SW 1271 (cell line): ENCODE measurements around the gene MKS1.

Experiments
- DNase-seq, 2 experiments: peaks; one replicate each; lab custom pipeline; 2025; lab: John Stamatoyannopoulos, UW

Gene MKS1

DNA sequence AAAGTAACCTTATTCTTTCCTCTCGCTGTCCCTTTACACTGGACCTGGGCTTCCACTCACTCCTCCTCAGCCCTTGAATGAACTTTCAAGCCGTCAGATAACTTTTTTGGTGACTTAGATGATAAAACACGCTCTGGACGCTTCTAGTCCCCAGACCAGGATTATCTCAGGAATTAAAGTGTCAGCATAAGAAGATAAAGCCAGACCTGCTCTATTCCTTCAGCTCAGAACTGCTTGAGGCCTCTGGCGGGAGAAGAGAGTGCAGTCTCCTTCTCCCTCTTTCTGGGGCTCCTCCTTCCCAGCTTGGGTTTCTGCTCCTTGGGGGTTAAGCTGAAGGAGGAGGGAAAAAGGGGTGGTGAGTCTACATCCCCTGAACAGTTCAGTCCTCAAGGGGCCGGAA lies 25.9 kb upstream of the MKS1 start:
- no peak for DNase-seq

DNA sequence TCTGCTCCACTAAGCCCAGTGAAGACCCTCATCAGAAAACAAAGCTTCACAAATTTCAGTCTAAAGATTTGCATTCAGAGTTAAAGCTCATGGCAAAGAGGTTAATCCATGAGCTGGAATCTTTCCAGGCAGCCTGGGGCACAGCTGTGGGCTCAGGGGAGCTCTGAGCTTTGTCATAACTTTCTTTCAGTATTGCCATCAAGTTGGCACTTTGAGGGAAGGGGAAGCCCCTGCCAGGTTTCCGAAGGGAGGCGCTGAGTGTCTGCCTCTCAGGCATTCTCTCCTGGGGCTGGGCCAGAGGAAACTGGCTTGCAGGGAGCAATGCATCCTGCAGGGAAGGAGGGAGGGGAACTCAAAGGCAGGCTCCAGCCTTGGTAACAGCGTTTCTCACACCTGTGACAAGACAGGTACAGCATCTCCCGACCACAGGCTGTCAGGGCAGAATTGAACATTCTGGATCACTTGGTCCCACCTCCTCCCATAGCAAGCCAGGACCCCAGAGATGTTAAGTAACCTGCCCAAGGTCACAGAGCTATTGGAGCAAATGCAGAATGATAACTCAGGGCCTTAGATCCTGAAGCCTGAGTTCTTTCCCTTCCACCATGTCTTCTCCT lies 23.2 kb upstream of the MKS1 start:
- no peak for DNase-seq

DNA sequence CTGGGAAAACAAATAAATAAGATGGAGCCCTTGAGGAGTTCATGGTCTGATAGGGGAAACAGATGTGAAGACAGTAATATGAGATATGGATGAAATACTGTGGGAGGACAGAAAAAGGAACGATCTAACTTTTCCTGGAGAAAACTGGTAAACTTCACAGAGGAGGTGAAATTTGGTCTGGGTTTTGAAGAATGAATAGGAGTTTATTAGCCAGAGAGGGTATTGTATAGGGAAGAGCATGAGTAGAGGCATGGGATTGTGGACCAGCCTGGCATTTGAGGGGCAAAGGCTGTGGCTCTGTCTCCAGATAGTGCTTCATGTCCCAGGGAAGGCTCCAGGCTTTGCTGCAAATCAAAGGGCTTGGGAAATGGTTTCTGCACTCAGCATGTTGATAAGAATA lies 20.9 kb upstream of the MKS1 start:
- no peak for DNase-seq

DNA sequence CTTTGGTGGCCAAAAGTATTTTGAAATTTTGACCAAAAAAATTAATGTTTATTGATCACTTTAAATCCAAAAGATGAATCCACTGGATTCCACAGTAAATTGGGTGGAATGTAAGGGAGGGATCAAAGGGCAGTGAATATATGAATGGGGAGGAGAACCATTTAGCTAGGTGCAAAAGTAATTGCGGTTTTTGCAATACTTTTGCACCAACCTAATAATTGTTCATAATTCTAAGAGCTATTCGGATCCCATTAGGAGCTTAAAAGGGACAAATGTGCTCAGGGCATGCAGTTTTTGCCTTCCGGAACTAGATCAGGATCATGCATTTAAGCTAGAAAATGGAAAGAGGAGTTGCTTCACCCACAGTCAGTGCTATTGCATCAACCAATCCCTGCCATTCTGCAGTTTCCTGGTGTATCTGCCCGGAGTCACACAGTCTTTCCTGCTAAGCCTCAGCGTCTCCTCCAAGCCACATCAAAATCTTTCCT lies 19.1 kb upstream of the MKS1 start, which contains the start of gene LPO:
Gene LPO (plus strand): TSS at position 438 of the 488 bp plus-strand sequence. CDS start 4,396 bp downstream, outside the sequence.
- no peak for DNase-seq

DNA sequence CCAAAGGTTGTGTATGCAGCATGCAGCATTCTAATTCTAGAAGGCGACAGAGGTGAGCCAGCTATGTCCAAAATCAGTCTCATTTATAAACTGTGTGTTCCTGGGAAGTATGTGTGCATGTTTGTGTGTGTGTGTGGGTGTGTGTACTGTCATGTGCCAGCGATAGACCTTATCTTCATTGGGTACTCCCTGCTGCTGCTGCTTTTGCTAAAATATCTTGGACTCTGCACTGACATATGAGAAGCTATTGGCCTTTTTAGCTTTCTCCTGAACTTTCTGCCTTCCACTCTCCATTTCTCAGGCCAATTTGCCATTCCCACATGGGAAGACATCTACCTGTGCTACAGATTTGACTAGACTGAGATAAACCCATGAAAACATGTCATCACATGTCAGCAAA lies 17.3 kb upstream of the MKS1 start:
- DNase-seq = no peak

DNA sequence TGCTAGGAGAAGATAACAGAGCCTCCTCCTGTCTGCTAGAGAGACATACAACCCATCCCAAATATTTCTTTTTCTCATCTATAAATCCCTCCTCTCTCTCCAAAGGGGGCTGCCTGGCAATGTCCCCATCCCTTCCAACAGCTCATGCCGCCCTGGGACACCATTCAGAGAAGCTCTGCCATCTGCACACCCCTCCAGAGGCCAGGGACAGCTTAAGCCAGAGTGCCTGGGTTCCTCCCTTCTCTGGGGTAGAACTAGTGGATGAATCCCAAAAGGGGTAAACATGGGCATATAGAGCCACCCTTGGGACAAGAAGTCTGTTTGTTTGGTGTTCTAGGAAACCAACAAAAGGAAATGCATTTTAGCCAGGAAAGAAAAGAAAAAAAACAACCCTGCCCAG lies 16.8 kb upstream of the MKS1 start:
- no peak for DNase-seq

DNA sequence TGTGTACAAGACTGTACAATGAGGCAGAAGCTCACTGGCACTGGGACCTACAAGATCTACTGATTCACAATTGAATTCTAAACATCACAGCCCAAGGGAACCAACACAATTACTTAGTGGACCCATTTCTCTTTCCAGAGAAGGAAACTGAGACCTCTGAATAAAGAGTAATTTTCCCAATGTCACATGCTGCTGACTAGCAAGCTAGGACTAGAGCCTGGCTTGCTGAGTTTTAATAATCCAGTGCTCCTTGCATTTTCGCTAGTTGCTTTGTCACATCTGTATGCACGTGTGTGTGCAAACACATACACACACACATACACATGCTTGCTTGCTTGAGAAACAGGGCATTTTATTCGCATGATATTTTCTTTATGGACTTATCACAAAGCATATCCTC lies 15.5 kb upstream of the MKS1 start:
- DNase-seq = no peak

DNA sequence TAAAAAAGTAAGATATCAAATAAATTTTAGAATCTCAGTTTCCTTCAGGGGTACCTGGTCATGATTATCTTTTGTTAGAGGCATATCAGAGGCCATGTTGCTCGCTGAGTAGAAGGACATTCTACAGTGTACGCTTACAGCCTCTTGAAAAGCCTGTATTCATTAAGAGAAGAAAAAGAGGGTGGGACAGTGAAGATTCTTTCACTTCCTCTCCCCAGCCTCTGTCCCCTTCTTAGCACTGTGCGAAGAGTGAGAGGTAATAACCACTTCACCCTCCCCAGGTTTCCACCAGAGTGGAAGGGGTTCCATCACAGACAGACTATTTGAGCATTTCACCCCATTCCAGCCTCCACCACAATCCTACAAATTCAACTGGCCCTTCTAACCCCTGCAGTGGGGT lies 14.5 kb upstream of the MKS1 start:
- DNase-seq = no peak

DNA sequence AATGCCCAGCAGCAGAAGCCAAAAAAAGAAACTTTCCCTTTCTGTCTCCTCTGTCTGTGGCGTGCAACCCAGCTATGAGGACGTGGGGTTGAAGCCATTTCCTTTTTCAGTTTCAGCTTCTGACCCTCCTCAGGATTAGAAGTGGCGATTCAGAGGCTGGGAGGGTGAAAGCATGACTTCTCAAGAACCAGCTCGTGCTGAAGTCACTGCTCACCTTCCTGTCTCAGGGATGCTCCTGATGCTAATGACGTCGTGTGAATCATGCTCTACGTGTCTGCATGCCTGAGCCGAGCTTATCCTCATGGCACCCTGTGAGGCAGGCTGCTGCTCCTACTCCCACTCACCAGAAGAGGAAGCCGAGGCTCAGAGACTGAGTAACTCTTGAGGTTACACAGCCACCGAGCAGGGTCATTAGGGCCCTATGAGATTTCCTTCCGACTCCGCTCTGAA lies 13.7 kb upstream of the MKS1 start:
- no peak for DNase-seq

DNA sequence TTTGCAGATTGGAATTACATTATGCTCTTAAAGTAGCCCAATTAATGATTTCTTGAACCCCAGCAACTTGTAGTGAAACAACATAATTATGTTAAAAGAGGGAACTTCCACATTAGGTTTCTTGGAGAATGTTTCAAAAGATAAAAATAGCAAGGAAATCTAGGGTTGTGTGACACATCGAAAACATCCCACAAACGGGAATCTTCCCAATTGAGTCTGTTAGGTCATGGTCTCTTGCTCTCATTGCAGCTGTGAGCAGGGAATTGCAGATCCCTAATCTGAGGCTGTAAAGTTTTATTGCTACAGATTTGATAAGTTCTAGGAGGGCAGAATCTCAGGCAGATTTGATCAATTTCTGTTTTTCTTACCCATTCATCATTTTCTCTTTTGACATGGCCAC lies 12.6 kb upstream of the MKS1 start:
- no peak for DNase-seq

DNA sequence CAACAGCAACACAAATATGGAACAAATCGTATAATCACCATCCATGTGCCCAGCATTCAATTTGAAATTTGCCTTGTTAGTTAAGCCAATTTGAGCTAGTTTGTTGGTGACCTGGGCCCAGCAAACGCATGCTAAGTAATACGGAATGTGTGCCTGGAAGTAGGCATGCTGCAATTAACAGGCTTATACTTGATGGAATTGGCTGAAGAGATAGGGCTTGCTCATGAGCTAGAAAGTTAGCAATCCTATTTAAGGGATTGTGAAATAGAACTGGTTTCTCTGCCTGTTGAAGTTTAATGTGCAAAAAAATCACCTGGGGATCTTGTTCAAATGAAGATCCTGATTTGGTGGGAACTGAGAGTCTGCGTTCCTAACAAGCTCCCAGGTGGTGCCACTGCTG lies 10.8 kb upstream of the MKS1 start:
- no peak for DNase-seq

DNA sequence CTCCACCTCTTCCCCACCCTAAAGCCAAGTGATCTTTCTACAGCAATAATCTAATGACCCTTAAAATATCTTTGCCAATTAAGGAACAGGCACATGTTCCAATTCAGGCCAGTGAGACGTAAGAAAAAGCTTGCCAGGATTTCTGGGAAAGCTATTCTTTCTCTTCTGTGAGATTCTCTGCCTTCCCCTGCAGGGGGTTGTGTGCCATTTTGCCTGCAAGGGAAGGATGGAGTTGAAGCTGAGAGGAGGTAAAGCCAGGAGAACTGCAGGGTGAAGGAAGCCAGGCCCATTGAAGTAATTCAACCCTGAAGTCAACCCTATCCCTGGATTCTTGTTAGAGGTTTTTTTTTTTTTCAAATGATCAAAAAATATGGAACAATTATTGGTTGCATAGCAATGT lies 10.3 kb upstream of the MKS1 start:
- DNase-seq = no peak

DNA sequence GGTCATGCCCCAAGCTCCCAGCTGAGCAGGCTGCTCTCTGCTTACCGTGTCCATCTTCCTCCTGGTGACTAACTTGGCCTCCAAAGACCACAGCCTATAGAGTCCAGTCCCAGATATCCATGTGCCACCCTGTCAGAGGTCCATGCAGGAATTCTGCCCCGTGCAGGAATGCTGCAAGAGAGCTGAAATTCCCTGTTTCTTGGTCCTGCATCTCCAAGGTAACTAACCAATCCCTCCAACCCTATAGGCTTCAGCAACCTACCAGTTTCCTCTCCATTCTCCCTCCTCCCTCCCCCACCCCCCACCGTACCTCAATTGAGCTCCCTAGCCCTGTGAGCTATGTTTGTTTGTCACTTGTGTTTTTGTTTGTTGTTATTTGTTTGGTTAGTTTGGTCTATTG lies 9.6 kb upstream of the MKS1 start:
- no peak for DNase-seq

DNA sequence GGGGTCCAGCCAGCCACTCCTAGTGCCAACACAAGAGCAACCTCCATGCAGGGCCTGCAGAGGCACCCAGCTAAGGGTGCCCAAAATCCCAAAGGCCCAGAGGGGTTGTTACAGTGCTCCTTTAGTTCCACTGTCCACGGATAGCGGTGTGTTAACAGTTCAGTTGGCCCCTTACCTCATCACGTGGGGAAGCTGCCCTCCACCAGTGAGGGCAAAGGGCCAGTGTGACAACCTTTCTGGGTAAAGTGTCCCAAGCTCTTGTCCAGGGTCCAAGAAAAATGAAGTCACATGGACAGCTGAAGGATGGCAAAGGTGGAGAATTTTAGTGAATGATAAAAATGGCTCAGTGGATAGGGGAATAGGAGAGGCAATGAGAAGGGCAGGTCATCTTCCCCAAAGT lies 8.7 kb upstream of the MKS1 start:
- no peak for DNase-seq

DNA sequence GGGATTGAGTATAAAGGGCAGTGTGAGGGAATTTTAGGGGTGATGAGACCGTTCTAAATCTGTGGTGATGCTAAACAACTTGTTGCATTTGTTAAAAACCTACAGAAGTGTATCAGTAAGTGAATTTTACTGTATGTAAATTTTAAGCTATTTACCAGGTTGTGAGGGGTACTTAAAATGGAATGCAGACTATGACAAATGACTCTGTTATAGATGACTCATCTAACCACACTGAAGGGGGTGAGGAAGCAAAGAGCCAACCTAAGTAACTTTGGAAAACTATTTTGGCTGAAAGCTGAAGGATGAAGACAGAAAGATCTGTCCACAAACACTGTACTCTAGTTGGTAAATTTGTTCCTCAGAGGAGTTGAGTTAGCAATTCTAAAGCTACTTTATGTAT lies 5.3 kb upstream of the MKS1 start:
- peak in 1 of 2 experiments; percentile 76 for DNase-seq

DNA sequence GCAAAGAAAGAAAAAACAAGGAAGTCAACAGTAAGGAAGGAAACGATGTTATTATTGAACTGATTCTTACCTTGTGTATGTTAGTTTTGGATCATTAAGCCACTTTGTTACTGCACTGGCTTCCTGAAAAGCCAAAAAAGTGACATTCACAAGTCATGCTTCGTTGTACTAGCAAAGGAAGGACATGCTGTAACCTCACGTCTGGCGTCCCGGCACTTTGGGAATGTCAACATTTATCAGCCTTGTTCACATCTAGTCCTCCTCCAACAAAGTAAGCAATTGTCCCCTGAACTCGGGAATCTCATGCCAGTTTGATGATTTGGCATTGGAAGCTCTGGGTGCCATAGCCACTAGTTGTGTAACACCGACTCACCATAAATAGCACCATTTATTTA lies 731 bp upstream of the MKS1 start:
- DNase-seq = no peak

DNA sequence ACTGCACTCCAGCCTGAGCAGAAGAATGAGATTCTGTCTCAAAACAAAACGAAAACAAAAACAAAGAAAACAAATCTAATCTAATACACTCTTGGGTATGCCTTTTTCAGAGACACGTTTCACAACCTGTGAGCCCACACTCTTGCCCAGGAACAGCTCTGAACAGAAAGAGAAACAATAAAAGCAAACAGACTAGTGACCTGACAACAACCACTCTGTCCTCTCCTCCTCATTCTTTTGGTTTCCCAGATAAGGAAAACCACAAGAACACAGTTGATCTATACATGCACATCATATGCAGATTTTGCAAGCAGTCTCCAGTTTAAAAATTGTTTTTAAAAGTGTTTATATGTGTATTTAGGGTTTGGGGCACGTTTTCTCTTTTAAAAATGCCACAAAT lies 1.3 kb downstream of the MKS1 start:
- DNase-seq = no peak

DNA sequence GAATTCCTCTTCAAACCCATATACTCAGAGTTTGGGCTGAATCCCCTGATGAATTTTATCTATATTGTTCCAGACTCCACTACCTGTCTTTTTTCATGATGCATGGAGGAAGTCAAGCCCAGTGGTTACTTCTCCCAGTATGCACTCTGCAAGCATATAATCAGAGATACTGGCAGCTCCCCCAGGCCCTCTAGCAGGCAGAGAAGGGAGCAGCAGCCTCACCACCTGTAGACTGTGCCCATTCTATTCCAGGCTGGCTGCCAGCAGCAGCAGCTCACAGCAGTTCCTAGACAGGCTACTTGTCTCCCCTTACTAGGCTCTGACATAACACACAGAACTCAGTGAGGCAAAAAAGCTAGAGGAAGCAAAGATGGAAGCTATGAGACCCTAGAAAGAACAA lies 3.4 kb downstream of the MKS1 start:
- DNase-seq = peak; percentile 13 to 20

DNA sequence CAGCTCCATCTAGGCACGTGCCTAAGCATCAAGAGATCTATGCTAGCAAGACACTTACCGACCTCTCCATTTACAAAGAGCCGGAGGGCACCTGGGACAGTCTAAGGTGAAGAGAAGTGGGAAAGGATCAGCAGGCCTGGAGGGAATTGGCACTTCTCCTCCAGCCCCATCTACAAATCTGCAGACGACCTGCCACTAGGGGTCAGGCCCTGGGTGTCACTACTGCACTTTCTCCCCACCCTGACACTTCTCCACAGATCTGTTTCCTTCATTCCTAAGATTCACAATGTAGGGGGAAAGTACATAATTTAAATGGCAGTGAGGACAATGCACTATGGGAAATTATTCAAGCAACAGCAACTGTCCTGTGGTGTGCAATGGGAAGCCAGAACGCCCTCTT lies 8.1 kb downstream of the MKS1 start:
- no peak for DNase-seq

DNA sequence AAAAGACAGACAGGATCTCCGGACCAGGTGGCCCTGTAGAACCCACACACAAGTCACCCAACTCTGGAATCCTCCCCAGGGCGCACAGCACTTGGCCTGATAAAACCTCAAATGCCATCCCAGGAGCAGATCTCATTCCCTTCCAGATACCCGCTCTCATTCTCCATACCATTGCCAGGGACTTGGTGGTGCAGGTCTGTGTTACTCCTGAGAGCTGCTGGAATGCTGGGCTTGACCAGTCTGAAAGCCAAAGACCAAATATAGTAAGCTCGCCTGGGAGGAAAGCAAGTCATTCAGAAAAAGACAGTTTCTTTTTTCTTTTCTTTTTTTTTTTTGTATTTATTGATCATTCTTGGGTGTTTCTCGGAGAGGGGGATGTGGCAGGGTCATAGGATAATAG lies 10.7 kb downstream of the MKS1 start:
- no peak for DNase-seq

DNA sequence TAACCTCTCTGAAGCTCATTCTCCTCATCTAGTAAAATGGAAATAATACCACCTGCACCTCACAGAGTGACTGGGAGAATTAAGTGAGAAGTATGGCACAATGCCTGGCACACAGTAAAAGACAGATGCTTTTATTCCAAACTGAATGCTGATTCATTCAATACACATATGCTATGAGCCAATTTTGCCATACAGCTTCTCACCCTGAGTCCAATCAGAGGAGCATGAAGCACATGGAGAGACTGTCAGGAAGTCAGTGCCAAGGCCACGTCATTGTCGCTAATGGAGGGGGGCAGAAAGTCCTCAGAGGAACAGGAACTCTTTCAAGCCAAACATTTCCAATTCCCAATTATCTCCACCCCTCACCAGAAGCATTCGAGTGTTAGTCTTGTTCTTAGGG lies 11.6 kb downstream of the MKS1 start:
- no peak for DNase-seq

DNA sequence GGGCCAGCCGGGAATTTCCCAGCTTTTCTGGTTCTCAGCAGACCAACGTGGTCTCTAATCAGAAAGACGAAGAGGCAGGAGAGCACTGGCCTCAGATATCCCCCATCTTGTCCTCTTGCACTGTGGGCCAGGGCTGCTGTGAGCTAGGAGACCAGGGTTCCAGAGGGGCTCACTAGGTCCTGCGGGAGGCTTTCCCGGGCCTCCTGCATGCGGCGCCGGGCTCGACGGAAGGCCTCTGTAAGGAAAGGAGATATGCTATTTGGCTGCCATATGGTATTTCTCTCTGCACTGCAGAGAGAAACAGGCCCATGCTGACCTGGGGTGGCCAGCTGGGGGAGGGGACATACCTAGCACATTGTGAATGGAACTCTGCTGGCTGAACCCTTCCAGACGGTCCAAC lies 13.1 kb downstream of the MKS1 start:
- DNase-seq = no peak

DNA sequence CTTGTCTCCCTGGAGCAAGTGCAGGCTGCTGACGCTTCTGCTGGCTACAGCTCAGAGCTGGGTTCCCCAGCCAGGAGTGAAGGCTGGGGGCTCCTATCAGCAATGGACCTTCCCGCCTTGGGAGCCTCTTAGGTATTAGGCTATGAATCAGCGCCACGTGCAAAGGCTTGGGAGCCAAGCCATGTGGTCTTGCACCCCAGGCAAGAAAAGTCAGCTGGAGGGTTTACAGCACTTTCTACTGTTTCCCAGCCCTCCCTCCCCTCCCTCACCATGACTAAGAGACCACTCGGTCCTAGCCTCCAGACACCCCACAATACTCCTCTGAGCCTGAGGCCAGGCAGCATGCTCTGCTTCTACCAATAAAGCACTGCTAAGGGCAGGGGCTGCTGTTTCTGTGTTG lies 14.3 kb downstream of the MKS1 start:
- no peak for DNase-seq

DNA sequence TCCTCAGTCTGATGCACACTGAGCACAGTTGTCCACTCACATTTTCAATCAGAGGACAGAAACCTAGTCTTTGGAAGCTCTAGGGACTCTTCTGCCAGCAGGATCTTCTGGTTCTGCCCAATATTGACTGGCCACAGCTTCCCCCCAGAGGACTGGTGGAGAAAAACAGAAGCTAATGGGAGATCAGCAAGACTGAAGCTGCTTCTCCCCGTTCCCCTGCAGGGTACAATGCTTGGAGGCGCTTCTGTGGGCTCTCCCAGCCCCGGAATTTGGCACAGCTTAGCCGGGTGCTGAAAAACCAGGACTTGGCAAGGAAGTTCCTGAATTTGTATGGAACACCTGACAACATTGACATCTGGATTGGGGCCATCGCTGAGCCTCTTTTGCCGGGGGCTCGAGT lies 16.2 kb downstream of the MKS1 start:
- no peak for DNase-seq
